Cardiac fibroblast (primary cell): ENCODE measurements around the gene CCSER1.
A peak's percentile ranks its signal among the peaks of the same experiment; 100 is the strongest.

Experiments
- DNase-seq, 2 donors: peaks; one replicate each; pipeline versions ENCODE4 v3.0.0 to v3.0.0-alpha.2; 2010; ENCODE audit warnings: low read depth in 2 of 2
- H3K4me3 ChIP-seq, 2 donors: replicated peaks in 1 of 2; 1 replicate in 1 of 2; 2 replicates in 1 of 2; pipeline ENCODE4 v1.5.1; 2011; ENCODE audit warnings: low read depth in 2 of 2, low read length in 2 of 2, mild to moderate bottlenecking in 2 of 2, moderate library complexity in 1 of 2
- TF ChIP-seq, protein P1 (sequence below): IDR thresholded peaks from one replicate; pipeline ENCODE4 v1.5.1; 2011; ENCODE audit warnings: low read depth, mild to moderate bottlenecking, low read length, inconsistent platforms

CCSER1 gene

DNA sequence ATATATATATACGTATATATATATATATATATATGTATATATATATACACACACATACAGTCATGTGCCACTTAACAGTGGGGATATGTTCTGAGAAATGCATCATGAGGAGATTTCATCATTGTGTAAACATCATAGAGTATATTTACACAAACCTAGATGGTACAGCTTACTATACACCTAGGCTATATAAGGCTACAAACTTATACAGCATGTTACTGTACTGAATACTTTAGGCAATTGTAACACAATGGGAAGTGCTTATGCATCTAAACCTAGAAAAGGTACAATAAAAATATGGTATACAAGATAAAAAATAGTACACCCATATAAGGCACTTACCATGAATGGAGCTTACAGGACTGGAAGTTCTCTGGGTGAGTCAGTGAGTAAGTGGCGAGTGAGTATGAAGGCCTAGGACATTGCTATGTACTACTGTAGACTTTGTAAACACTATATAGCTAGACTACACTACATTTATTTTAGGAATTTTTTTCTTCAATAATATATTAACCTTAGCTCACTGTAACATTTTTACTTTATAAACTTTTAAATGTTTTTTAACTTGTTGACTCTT is 13.2 kb upstream of the CCSER1 start:
- H3K4me3 ChIP-seq = no peak overlapping the region
- TF ChIP-seq, protein P1, sequence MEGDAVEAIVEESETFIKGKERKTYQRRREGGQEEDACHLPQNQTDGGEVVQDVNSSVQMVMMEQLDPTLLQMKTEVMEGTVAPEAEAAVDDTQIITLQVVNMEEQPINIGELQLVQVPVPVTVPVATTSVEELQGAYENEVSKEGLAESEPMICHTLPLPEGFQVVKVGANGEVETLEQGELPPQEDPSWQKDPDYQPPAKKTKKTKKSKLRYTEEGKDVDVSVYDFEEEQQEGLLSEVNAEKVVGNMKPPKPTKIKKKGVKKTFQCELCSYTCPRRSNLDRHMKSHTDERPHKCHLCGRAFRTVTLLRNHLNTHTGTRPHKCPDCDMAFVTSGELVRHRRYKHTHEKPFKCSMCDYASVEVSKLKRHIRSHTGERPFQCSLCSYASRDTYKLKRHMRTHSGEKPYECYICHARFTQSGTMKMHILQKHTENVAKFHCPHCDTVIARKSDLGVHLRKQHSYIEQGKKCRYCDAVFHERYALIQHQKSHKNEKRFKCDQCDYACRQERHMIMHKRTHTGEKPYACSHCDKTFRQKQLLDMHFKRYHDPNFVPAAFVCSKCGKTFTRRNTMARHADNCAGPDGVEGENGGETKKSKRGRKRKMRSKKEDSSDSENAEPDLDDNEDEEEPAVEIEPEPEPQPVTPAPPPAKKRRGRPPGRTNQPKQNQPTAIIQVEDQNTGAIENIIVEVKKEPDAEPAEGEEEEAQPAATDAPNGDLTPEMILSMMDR = no peak
- no peak for DNase-seq

DNA sequence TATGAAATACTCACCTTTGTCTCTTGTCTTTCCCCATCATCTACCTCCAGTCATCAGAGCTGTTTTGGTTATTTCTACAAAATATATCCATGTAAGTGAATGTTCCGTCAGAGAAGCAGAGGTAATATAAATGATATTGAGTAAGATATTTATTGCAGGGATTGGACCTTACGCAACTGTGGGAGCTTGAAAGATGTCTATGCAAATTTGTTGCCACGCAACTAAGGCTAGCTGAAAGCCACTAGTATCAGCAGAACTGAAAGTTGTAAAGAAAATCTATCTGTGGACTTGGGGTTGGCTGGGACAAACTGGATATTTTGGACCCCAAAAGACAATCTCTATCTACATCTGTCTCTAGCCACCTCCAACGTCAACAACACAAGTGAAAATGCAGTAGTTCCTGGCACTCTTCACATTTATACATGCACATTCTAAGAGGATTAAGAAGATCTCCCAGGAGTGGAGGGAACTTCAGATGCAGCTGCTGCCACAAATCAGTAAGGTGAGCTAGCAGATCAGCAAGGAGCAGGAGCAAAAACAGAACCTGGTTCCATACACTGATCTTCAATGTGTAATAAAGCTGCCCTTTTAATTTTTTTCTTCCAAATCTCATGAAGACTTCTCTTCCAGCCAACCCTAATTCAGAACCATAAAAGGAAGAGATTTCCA is 8.5 kb upstream of the CCSER1 start:
- TF ChIP-seq, protein P1 = no peak
- DNase-seq = no peak
- no peak overlapping the region for H3K4me3 ChIP-seq

DNA sequence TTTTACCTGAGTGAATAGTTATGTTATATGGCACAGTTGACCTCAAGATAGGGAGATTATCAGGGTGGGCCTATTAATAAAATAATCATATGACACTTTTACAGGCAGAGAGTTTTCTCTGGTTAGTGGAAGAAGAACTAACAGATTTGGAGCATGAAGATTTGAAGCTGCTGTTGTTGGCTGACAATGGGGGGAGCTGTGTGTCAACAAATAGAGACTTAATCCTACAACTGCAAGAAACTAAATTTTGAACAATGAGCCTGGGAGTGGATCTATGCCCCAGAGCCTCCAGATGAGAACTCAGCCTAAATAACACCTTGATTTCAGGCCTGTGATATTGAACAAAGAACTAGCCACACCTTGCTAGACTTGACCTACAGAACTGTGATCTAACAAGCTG is 7.2 kb upstream of the CCSER1 start:
- TF ChIP-seq, protein P1 = no peak
- DNase-seq = no peak
- no peak overlapping the region for H3K4me3 ChIP-seq

DNA sequence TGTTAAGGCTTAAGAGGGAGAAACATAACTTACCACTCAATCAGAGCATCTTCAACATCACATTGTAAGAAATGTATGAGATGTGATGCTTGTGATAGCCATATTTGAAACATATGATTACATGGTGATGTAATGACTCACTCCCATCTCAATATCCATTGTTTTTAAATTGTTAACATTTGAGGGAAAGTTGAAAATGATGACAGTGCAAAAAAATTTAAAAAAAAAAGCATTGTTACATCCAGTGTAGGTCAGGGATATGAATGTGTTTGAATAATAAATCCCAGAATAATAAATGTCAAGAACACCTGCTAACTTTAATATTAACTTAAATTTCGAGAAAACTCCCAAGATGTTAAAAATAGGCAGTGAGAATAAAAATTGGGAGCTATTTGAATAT is 6.4 kb upstream of the CCSER1 start:
- TF ChIP-seq, protein P1 = no peak
- no peak for DNase-seq
- H3K4me3 ChIP-seq = no peak overlapping the region

DNA sequence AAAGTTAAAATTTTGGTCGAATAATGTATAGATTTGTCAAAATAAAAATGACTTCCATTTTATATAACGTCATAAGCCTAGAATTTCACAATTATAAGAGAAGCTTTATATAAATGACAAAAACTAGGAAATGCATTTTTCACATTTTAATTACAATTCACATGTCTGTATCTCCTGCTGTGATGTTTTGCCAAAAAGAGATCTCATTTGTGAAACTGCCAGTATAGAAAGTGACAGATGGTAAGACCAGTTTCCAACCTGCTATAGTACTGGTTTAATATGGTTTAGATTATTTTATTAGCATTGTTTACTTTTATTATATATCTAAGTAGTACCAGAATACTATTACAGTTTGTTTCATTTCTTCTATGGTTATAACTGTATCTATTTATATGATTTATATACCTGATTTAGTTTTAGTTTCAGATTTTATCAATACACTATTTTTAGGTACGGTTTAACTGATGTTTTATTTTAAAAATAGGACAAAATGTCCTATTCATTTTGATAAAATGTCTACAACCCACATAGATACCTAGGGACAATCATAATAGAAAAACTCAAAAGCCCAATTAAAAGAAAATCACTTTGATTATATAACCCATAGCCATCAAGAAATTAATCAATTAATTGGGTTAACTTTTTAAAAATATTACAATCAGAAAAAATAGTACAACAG is 5.4 kb upstream of the CCSER1 start:
- TF ChIP-seq, protein P1 = no peak
- no peak for DNase-seq
- H3K4me3 ChIP-seq = no peak overlapping the region

DNA sequence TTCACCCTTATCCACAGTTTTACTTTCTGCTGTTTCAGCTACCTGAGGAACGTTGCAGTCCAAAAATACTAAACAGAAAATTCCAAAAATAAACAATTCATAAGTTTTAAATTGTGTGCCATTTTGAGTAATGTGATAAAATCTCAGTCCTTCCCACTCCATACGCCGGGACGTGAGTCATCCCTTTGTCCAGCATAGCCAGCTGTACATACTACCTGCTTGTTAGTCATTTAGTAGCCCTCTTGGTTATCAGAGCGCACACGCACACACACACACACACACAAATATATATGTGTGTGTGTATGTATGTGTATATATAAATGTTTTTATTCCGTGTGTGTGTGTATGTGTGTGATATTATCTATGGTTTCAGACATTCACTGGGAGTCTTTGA is 4.8 kb upstream of the CCSER1 start:
- H3K4me3 ChIP-seq = no peak overlapping the region
- peak in 1 of 2 donors; percentile 3 for DNase-seq
- TF ChIP-seq, protein P1 = no peak
